SK-N-SH treated with all-trans-retinoic acid at 6 μM for 48 hours (cell line): ENCODE data around the gene PPP1R1B.

Source experiments
- BACH2 ChIP-seq: fragments of 250-450 bp; sonication (Bioruptor Pico); IDR thresholded peaks from 2 replicates; pipeline ENCODE4 v1.9.0; 2021; ENCODE audit warnings: mild to moderate bottlenecking, borderline replicate concordance
- PATZ1 ChIP-seq: fragments of 250-450 bp; sonication (Bioruptor Pico); IDR thresholded peaks from 2 replicates; pipeline ENCODE4 v1.8.0; 2020; ENCODE audit warnings: mild to moderate bottlenecking, moderate library complexity, borderline replicate concordance
- TCF4 ChIP-seq: fragments of 250-450 bp; sonication (Bioruptor Pico); IDR thresholded peaks from 2 replicates; pipeline ENCODE4 v1.8.0; 2021; ENCODE audit warnings: mild to moderate bottlenecking, moderate library complexity, borderline replicate concordance
- ZFP3 ChIP-seq: fragments of 250-450 bp; sonication (Bioruptor Pico); IDR thresholded peaks from 2 replicates; pipeline ENCODE4 v1.5.0; 2020; ENCODE audit warnings: mild to moderate bottlenecking, moderate library complexity

GRCh38 chr17:39626171-39627046, at the start of gene PPP1R1B:
- TF ChIP-seq PATZ1 (CRISPR knock-in tag) (no peak), BACH2 (no peak), TCF4 (CRISPR knock-in tag) (no peak), ZFP3 (CRISPR knock-in tag) (no peak)
